GM19239 (cell line): ENCODE measurements around the gene HSF2BP.
"Not testable (repeated sequence)": the region's sequence is repeated elsewhere in the genome, so short reads cannot be mapped to it uniquely, and the experiment has no call there.

Experiments
- DNase-seq: peaks from one replicate; pipeline ENCODE4 v3.0.0; 2011; ENCODE audit warnings: low spot score; ENCODE audit not compliant: insufficient read length
- FAIRE-seq: peaks from 2 replicates; lab custom pipeline; 2011; peaks lifted over from hg19 to GRCh38; lab: Jason Lieb, UNC

Gene HSF2BP

GRCh38 chr21:43572446-43572845 lies 86.8 kb downstream of the HSF2BP start:
- no peak for FAIRE-seq
- DNase-seq, result no peak

GRCh38 chr21:43571976-43572375 lies 87.3 kb downstream of the HSF2BP start:
- no peak for DNase-seq
- no peak for FAIRE-seq

DNA sequence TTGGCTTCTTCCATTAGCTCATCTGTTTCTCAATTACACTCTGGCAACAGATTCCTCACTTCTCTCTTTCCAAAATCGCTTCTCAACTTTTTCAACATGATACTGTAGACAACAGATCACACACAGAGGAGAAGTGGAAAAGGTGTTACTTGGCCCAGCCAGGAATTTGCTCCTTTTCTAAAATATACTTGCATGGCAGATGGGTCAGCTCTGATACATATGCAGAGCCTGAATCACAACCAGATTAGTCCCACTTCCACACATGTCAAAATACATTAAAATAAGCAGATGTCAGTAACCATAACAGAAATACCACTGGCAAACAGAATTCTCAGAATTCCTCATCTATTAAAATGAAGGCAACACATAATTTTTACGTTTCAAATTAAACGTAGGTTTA lies 89.1 kb downstream of the HSF2BP start:
- DNase-seq, FAIRE-seq: not testable (repeated sequence)

- DNase-seq, FAIRE-seq: not testable (repeated sequence)
Measured at GRCh38 chr21:43562451-43562850, 96.8 kb downstream of the HSF2BP start.

DNA sequence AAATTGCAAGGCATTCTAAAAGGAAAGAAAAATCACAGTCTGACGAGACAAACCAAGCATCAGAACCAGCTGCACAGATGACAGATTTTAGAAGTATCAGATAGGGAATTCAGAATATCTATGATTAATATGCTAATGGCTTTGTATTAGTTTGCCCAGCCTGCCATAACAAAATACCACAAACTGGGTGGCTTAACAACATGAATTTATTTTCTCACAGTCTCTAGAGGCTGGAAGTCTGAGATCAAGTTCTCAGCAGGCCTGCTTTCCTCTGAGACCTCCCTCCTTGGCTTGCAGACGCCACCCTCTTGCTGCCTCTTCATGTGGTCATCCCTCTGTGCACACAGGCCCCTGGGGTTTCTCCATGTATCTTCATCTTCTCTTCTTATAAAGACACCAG lies 118.7 kb downstream of the HSF2BP start:
- DNase-seq, FAIRE-seq: not testable (repeated sequence)

- not testable (repeated sequence) for DNase-seq, FAIRE-seq
Measured at GRCh38 chr21:43522495-43523131, 136.7 kb downstream of the HSF2BP start.

- DNase-seq, FAIRE-seq: not testable (repeated sequence)
Measured at GRCh38 chr21:43517701-43518100, 141.6 kb downstream of the HSF2BP start.

DNA sequence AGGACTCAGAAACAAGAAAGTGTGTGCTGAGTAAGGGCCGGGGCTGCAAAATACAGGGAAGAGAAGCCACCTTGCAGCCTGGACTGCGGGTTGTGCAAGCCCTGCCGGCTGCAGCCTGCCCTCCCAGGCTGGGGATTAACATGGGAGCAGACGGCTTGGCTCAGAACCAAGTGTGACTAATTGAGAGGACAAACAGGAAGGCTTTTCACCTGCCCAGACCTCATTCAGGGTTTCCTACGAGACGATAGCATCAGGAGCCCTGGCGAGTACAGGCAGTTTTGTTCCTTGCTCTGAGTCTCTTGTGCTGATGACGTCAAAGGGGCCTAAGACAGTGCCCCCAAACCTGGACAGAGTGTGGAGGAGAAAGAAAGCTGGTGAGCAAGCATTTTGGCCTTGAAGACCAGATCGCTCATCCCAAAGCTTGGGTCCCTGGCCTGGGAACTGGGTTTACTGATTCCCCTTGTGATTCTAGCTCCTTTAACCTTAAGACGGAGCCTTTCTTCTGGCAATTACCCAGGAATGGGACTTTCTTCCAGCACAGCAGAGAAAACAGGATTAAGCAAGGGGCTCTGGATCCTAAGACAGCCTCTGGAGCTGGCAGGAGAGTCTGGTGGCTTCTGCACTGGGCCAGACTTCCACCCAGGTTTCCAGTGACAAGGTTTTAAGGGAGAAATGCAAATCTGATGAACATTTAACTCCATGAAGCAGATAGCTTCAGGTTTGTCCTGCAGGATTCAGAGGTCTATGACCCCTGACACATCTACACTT lies 142.2 kb downstream of the HSF2BP start:
- FAIRE-seq, DNase-seq: not testable (repeated sequence)

GRCh38 chr21:43516295-43516847 lies 142.9 kb downstream of the HSF2BP start:
- DNase-seq, FAIRE-seq: not testable (repeated sequence)

- DNase-seq, FAIRE-seq: not testable (repeated sequence)
Measured at GRCh38 chr21:43514834-43515233, 144.5 kb downstream of the HSF2BP start.

DNA sequence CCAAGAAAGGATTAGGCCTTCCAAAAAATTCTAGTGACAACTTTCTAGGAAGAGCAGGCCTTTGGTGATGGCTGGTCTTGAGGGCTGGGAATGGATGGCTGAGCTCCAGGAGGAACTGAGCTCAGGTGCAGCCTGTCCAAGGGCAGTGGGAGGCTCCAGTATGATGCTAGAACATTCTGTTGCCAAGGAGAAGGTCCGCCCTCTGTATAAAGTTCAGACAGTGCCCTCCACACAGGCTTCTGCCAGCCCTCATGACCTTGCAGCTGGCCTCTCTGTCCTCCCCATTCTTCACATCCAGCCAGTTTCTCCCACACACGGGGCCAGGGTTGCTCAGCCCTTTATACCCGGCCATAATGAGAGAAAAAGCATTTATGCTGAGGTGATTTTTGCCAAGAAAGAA lies 146.3 kb downstream of the HSF2BP start:
- not testable (repeated sequence) for DNase-seq, FAIRE-seq

GRCh38 chr21:43511209-43511608 lies 148.1 kb downstream of the HSF2BP start:
- not testable (repeated sequence) for DNase-seq, FAIRE-seq

- not testable (repeated sequence) for FAIRE-seq, DNase-seq
Measured at GRCh38 chr21:43510669-43511068, 148.6 kb downstream of the HSF2BP start.

DNA sequence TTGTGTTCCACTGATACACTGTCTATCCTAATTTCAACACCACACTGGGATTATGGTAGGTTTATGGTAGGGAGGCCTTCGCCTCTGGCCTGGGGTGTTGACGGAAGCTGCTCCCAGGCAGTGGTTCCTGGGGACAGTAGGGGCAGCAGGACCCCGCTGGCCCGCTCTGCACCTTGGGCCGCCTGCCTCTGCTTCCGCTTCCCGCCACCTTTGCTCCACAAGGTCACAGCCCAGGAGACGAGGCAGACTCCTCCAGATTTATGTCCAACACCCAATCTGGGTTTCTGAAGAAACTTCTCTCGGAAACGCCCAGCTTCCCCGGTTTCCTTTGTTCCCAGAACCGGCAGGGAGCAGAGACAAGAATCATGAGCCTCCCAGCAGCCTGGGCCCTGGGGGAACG lies 155.4 kb downstream of the HSF2BP start:
- not testable (repeated sequence) for FAIRE-seq, DNase-seq

GRCh38 chr21:43503075-43503750 lies 156.1 kb downstream of the HSF2BP start:
- not testable (repeated sequence) for FAIRE-seq, DNase-seq

DNA sequence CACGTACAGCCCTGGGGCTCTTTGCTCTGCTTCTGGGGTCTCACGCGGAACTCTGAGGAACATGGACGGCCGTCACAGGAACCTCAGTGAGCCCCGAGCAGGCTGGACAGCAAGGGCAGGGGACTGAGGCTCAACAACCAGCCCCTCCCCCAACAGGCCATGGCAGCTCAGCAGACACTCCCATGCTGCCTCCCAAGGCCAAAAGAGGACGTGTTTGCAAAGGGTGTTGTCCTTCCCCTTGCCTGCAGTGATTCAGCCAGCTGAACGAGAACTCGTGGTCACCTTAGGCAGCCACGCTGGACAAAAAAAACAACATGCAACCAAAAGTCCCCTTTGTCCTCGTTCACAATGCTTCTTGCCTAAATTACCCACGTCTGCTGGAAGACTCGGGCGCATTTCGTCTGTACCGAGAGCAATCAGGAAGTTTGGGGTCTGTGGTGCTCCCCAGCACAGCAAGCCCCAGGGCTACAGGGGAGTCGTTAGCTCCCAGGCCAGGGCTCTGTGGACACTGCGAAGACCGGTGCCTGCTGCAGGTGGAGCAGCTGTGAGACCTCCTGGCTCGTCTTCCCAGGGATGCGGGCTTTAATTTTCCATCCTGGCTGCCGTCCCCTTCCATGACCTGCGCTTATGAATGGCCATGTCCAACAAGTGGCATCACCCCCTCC lies 156.7 kb downstream of the HSF2BP start:
- not testable (repeated sequence) for DNase-seq, FAIRE-seq

DNA sequence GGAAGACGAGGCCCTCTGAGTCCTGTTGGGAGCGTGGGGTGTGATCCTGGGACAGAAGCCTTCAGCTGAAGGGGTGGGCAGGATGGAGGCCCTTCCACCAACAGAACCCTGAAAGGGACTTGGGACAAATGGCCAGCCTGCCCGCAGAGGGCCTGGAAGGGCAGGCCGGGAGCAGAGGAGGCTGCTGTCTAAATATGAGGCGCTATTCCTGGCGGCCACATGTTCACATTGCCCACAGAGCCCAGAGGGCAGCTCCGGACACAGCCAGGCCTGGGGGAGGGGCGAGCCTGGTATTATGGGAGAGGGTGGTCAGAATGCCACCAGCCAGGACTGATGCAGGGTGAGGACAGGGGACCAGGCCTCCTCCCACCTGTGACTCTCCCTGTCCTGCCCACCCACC lies 160.4 kb downstream of the HSF2BP start:
- FAIRE-seq, DNase-seq: not testable (repeated sequence)

DNA sequence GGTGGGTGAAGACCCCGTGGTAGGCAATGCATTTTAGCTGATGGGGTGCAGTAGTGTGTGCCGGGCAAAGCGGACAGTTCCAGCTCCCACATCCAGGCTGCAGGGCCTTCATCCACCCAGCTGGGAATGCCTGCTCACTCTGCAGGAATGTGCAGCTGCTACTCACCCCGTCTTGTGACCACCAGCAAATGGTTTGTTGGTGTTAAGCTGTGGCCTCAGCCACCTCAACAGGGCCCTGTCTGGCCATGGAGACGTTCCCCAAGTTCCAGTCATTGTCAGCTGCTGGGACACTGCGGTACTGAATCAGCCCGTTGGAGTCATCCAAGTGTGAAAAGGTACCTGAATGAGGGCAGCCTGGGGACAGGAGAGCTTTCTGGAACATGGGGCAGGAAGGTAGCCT lies 161.2 kb downstream of the HSF2BP start:
- not testable (repeated sequence) for FAIRE-seq, DNase-seq

DNA sequence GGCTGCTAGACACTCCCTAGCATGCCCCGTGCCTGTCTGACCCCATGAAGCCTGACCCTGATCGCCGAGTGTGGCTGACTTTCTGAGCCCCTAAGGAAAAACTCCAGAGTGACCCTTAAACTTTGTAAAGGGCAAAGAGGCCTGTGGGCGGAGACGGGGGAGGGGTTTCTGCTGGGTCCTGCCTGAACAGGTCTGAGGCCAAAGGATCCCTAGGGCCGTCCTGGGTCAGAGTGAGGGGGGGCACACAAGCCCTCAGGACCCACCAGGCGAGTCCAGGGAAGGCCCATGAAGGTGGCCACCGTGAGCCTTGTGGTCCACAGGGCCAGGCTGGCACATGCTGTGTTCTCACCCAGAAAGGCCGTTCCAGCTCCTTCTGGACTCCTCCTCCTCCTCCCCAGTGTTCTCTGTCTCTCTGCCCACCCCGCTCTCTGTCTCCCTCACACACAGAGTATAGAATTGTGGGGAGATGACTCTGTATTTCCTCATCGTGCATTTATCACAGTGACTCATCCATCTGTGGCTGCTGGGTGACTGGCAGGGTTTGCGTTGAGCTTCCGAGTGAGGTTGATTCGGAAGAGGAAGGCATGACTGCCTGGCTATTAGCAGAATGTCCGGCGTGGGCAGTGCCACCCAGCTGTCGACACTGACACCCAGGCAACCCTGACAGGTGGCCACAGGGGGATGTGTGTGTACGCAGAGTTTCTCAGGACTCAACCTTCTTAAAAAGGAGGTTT lies 164.8 kb downstream of the HSF2BP start:
- FAIRE-seq, DNase-seq: not testable (repeated sequence)
